Measurements from ENCODE around the gene C10orf95. TPM values are rescaled to one million over a fixed set of nuclear protein-coding genes. Genes with fewer than 3 reads are reported as not detected.

The C10orf95 gene
- total RNA-seq, 1 donor from 2014 or later: 2.9 TPM

- TF ChIP-seq, protein P1, sequence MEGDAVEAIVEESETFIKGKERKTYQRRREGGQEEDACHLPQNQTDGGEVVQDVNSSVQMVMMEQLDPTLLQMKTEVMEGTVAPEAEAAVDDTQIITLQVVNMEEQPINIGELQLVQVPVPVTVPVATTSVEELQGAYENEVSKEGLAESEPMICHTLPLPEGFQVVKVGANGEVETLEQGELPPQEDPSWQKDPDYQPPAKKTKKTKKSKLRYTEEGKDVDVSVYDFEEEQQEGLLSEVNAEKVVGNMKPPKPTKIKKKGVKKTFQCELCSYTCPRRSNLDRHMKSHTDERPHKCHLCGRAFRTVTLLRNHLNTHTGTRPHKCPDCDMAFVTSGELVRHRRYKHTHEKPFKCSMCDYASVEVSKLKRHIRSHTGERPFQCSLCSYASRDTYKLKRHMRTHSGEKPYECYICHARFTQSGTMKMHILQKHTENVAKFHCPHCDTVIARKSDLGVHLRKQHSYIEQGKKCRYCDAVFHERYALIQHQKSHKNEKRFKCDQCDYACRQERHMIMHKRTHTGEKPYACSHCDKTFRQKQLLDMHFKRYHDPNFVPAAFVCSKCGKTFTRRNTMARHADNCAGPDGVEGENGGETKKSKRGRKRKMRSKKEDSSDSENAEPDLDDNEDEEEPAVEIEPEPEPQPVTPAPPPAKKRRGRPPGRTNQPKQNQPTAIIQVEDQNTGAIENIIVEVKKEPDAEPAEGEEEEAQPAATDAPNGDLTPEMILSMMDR (IDR thresholded peaks at IDR 0.05; ENCODE audit: insufficient read depth, low read length, severe bottlenecking): no peak
- Histone ChIP-seq H3K27me3 (ENCODE audit: control insufficient read depth, insufficient read depth, low read length) (peaks cover 22% of the 10 kb centered on the region), H3K4me3 (ENCODE audit: low read depth, low read length) (no peak overlapping the region), H3K36me3 (ENCODE audit: control insufficient read depth, insufficient read depth, low read length) (peaks cover 17% of the 10 kb centered on the region)
- FAIRE-seq: no peak
- no peak for DNase-seq (ENCODE audit: low read depth)
Measured at GRCh38 chr10:102405632-102406031, 45.7 kb downstream of the C10orf95 start.

GRCh38 chr10:102405108-102405571, 46.2 kb downstream of the C10orf95 start:
- Histone ChIP-seq H3K4me3 (ENCODE audit: low read depth, low read length) (no peak overlapping the region), H3K36me3 (ENCODE audit: control insufficient read depth, insufficient read depth, low read length) (peaks cover 21% of the 10 kb centered on the region), H3K27me3 (ENCODE audit: control insufficient read depth, insufficient read depth, low read length) (peaks cover 18% of the 10 kb centered on the region)
- no peak for DNase-seq (ENCODE audit: low read depth)
- TF ChIP-seq, protein P1 (IDR thresholded peaks at IDR 0.05; ENCODE audit: insufficient read depth, low read length, severe bottlenecking): no peak
- no peak for FAIRE-seq

GRCh38 chr10:102404361-102405107, 46.8 kb downstream of the C10orf95 start:
- DNase-seq (ENCODE audit: low read depth): no peak
- FAIRE-seq: no peak

GRCh38 chr10:102403115-102403514, 48.2 kb downstream of the C10orf95 start:
- Histone ChIP-seq H3K27me3 (ENCODE audit: control insufficient read depth, insufficient read depth, low read length) (peaks cover 3% of the 10 kb centered on the region), H3K4me3 (ENCODE audit: low read depth, low read length) (no peak overlapping the region), H3K36me3 (ENCODE audit: control insufficient read depth, insufficient read depth, low read length) (peaks cover 27% of the 10 kb centered on the region)
- FAIRE-seq (no peak), DNase-seq (ENCODE audit: low read depth) (no peak)
- TF ChIP-seq, protein P1 (IDR thresholded peaks at IDR 0.05; ENCODE audit: insufficient read depth, low read length, severe bottlenecking): no peak

More at GRCh38 chr10:102404361-102405107, 46.8 kb downstream of the C10orf95 start:
- TF ChIP-seq, protein P1 (IDR thresholded peaks at IDR 0.05; ENCODE audit: insufficient read depth, low read length, severe bottlenecking): no peak
- peaks cover 27% of the 10 kb centered on the region for H3K36me3 ChIP-seq (ENCODE audit: control insufficient read depth, insufficient read depth, low read length)
- H3K27me3 ChIP-seq (ENCODE audit: control insufficient read depth, insufficient read depth, low read length): peaks cover 12% of the 10 kb centered on the region
- no peak overlapping the region for H3K4me3 ChIP-seq (ENCODE audit: low read depth, low read length)

- DNase-seq (ENCODE audit: low read depth): no peak
- FAIRE-seq: no peak
- Histone ChIP-seq H3K27me3 (ENCODE audit: control insufficient read depth, insufficient read depth, low read length) (no peaks in the 10 kb centered on the region), H3K4me3 (ENCODE audit: low read depth, low read length) (no peak overlapping the region), H3K36me3 (ENCODE audit: control insufficient read depth, insufficient read depth, low read length) (peaks cover 33% of the 10 kb centered on the region)
- TF ChIP-seq, protein P1 (IDR thresholded peaks at IDR 0.05; ENCODE audit: insufficient read depth, low read length, severe bottlenecking): no peak
Measured at GRCh38 chr10:102402512-102402896, 48.8 kb downstream of the C10orf95 start.
